ENCODE data around the gene MORC4.
"Not testable (repeated sequence)": the region's sequence is repeated elsewhere in the genome, so short reads cannot be mapped to it uniquely, and the experiment has no call there.

The MORC4 gene

DNA sequence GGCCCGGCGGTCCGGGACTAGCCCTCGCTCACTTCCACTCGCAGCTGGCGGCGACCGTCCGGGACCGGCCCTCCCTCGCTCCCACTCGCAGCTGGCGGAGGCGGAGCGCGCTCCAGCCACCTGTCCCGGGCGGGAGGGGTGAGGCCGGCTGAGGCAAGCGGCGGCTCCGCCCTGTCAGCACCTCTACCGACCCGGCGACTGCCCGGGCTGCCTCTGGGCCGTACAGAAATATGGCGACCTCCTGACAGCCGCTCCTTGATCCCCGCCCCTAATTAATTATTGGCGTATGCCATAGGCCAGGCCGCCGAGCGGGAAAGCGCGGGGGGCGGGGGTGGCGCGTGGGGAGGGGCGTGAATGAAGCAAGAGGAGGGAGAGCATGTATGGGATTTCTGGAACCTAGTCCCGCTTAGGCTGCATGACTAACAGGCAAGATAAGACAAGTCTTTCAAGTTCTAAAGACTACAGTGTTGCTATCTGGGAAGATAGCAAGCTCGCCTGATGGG is at the start of gene MORC4:
Gene MORC4 (minus strand): TSS at position 200 of the 503 bp plus-strand sequence. CDS start 243 bp downstream, outside the sequence.
- peak; percentile 37 to 51 (median 41) for DNase-seq (ENCODE audit: low read depth in 3 of 3)

DNA sequence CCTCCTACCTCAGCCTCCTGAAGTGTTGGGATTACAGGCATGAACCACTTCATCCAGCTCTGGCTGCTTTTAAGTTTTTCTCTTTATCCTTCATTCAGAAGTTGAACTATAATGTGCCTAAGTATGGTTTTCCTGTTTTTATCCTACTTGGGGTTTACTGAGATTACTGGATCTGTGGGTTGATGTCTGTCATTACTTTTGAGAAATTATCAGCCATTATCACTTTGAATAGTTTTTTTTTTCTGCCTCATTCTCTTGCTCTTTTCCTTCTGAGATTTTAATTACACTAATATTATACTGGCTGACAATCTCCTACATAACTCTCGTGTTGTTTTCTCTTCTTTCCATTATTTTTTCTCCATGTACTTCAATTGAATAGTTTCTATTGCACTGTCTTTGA is 47.6 kb upstream of the MORC4 start:
- DNase-seq (ENCODE audit: low read depth in 3 of 3) = no peak

DNA sequence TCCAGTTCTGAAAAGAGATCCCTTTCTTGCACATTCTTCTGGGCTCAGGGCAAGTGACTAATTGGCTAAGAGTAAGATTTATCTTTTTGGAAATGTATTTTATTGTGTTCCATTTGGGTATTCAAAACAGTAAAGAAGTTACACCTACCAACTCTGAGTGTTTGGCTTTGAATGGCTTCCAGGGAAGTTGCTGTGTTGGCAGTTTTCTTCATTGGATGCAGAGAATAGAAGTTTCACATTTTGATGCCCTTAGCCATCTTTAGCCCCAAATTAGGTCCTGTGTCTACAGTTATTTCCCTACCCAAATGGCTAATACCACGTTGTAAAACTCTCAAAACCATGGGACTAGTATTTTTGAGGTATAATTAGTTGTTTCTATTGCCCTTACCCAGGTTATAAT is 29.7 kb upstream of the MORC4 start:
- no peak for DNase-seq (ENCODE audit: low read depth in 3 of 3)

DNA sequence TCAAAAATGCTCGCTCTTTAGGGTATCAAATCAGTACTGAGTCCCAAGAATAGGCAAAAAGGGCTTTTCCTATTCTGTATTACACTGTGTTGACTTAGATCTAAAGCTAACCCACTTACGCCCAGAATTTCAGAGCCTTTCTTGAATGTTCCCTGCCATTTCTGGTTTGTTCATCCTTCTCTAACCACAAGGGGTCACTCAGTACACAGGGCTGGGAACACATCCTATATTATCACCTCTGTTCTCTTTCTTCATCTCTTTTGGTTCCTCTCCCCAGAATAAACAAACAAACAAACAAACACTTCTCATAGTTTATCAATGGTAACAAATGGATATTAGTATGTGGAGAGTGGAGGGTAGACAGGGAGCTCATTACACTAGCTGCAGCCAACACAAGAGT is 25.5 kb upstream of the MORC4 start:
- no peak for DNase-seq (ENCODE audit: low read depth in 3 of 3)

DNA sequence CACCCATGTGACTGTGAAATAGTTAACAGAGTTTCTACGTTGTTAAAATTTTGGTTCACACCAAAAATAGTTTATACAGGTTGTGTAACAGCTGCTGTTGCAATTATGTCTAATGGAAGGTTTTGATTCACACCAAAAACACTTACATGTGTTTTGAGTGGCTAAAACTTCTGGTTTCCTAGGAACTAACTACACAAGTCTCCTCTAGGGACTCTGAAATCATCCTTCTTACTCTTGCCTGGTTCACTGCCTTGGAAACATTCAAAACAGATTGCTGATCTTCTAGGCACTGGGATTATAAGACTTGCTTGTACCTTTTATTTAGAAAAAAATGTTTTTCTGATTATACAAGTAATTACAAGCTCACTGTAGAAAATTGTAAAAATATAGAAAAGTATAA is 14.9 kb upstream of the MORC4 start:
- DNase-seq (ENCODE audit: low read depth in 3 of 3) = no peak

DNA sequence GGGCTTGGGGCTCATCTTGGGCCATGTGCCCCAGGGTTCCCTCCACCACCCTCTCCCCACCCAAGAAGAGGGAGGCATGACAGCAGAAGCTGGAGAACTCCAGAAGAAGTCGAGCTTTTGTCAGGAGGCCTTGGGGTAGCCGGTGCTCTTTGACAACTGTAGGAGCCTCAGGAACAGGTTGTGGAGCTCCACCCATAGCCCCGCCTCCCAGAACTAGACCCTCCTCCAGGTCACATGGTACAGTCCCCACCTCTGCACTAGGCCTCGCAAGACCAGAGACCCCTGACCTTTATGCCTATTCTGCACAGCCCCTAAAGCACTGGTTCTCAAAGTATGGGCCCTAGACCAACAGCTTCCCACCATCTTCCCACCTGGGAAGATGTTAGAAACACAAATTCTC is 8.0 kb upstream of the MORC4 start:
- DNase-seq (ENCODE audit: low read depth in 3 of 3) = no peak

DNA sequence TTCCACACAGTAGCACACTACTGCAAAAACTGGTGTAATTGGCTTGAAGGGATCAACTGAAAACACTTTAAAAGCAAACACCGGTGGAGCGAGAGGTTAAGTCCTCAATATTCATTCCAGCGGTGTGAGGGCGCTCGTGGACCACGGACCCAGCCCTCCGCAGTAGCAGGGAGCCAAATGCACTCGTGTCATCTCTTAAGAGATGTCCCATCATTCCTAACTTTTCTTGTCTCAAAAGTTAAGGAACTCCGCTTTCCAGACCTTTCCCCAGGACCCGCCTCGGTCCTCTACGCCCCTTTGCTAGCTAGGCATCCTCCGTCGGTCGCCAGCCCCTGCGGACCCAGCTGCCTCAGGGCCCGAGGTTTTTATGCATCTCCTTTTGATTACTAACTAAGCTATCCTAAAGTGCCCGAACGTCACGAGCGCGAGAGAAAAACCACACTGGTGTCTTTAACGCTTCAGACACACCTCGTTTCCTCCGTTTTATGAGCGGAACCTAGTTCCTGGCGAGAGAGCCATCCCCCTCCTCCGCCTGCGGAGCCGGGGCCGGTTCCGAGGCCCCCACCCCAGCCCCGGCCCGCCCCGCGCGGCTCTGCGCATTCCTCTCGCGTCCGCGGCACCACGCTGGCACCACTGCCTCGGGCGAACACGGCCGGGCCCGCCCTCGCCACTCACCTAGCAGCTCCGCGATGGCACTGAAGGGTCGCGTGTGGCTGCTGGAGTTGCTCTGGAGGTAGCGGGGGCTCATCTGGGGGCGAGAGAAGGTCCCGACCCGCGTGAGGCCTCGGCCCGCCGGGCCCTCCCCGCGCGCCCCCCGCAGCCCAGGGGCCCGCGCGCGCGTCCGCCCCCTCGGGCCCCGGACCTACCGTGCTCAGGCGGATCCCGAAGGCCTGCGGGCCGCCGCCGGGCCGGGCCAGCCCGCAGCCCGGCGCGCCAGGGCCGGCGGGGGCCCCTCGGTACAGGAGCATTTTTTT is 723 bp downstream of the MORC4 start:
- peak; percentile 16 to 19 (median 19) for DNase-seq (ENCODE audit: low read depth in 3 of 3)

DNA sequence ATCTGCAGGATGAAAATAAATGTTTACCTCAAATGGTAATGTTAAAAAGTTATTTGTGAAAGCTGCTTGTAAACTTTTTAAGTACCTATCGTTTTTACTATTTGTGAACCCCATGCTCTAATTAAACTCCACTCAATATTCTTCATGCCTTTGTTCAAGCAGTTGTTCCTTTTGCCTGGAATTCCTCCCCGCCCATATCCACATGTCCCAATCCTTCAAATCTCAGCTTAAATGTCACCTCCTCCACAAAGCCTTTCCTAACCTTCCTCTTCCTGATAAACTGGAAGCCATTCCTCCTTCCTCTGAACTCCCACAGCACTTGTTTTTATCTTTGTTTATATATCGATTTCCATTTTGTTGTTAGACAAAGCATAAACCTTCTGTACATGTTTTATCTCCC is 2.4 kb downstream of the MORC4 start:
- no peak for DNase-seq (ENCODE audit: low read depth in 3 of 3)

DNA sequence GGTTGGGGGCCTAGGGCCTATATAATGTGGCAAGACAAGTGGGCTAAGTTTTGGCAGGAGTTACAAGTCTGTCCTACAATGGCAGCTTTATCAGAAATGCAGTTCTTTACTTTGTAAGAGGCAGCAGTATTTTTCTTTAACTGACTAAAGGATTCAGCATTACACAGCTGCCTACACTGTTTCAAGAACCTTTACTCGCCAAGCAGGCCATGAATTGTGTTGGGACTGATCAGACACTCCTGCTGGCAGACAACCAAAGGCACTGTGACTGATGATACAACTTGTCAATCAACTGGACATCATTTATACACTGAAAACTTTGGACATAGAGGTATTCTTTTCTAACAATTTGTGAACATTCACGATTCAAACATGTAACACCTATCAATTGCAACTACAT is 4.3 kb downstream of the MORC4 start:
- DNase-seq (ENCODE audit: low read depth in 3 of 3) = no peak

DNA sequence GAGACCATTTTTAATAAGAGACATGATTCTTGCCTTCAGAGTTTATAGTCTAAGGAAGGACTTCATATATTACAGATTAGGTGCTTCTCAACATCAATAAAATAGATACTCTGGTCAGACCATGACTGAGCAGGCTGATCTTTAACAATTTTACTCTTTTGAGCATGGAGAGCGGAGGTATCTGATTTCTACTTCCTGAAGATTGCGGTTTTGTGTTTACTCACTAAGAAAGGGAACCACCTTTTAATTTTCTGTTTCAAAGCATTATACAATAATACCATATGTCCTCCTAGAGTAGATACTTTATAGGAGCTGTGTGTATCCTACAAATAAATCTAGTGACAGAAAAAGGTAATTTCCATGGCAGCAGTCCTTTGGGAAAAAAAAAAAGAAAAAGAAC is 12.5 kb downstream of the MORC4 start:
- no peak for DNase-seq (ENCODE audit: low read depth in 3 of 3)

DNA sequence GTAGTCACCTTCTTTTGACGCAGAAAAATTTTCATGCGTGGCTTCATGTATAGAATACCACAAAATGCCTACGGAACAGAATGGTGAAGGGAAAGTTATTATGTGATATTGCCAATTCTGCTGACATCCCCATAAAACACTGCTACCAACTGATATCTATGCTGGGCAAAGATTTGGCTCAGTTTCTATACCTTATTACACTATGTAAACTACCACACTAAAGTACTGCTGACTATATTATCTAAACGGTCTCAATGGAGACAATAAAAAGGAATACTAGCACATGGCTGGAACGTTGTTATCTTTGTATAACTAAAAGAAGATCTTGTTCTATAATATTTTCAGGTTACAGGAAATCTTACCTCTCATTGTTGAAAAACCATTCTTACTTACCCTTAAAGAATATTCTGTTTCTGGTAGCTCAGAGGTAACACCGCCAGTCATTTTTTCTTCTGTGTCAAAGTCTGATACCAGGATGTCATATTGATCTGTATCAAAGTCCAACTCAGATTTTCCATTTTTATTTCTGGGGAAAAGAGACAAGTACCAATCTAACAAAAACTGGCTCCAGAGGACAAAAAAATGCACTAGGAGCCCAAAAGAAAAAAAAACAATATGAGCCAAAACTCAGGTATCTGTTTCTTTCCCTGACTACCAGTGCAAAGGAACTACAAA is 18.9 kb downstream of the MORC4 start:
- no peak for DNase-seq (ENCODE audit: low read depth in 3 of 3)

DNA sequence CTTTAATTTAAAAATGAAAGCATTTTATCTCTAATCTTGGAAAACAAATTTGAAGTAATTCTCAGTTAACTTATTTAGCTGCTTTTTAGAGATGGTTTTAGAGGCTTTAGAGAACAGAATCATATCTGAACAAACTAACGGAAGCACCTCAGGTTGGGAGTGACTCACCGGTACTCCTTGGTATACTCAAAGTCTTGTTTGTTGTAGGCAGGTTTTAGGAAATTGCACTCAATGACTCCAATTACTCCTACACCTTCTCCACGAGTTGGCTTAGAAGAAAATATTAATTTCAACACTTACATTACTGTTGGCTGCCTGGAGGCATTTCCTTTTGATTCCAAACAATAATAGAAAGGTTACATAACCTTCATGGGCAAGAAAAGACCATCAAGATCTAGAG is 23.6 kb downstream of the MORC4 start:
- DNase-seq (ENCODE audit: low read depth in 3 of 3) = no peak

DNA sequence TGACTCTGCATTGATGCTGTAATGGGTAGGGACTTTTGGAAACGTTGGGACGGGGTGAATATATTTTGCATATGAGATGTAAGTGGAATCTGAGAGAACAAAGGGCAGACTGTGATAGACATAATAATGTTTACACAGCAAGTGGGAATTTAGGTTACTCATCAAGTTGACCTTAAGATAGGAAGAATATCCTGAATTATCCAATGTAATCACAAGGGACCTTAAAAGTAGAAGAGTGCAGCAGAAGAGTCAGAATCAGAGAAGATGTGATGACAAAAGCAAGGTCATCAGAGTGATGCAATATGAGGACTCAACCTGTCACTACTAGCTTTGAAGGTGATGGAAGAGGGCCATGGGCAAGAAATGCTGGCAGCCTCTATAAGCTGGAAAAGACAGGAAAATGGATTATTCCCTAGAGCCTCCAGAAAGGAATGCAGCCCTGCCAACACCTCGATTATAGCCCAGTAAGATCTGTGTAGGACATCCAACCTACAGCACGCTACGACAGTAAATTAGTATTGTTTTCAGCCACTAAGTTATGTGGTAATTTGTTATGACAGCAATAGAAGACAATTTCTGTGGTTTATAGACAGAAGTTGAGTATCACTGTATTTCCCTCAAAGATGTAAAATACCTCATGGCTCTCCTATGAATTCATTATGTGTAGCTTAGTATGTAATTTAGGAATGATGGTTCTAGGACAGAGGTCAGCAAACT is 26.4 kb downstream of the MORC4 start:
- no peak for DNase-seq (ENCODE audit: low read depth in 3 of 3)

DNA sequence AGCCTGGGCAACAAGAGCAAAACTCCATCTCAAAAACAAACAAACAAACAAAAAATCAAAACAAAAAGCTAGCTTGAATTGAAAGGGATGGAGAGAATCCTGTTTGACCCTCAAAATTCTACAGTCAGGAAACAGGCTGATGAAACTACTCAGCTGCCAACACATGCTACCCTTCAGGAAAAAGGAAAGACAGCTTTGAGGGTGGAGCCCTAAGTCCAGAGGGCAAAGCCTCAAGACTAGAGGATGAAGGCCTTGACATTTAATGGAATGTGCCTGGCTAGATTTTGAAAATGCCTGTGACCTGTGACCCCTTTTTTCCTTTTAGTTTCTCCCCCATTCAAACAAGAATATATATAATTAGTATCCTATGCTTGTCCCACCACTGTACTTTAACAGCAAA is 27.1 kb downstream of the MORC4 start:
- DNase-seq (ENCODE audit: low read depth in 3 of 3) = no peak

DNA sequence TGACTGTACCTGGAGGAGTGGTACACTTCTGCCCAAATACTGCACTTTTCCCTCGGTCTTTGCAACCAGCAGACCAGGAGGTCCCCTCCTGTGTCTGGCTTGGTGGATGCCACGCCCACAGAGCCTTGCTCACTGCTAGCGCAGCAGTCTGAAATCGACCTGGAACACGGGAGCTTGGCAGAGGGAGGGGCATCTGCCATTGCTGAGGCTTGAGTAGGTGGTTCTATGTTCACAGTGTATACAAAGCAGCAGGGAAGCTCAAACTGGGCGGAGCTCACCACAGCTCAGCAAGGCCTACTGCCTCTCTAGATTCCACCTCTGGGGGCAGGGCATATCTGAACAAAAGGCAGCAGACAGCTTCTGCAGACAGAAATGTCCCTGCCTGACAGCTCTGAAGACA is 33.5 kb downstream of the MORC4 start:
- DNase-seq (ENCODE audit: low read depth in 3 of 3) = not testable (repeated sequence)

DNA sequence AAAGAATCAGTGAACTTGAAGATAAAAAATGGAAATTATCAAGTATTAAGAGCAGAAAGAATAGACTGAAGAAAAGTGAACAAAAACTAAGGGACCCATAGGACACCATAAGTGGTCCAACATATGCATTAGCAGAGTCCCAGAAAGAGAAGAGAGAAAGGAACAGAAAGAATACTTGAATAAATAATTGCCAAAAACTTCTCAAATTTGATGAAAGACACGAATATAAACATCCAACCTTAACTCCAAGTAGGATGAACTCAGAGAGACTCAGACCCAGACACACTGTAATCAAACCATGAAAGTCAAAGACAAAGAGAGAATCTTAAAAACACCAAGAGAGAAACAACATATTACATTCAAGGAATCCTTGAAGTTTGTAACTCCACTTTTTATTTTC is 35.7 kb downstream of the MORC4 start:
- DNase-seq (ENCODE audit: low read depth in 3 of 3) = no peak

DNA sequence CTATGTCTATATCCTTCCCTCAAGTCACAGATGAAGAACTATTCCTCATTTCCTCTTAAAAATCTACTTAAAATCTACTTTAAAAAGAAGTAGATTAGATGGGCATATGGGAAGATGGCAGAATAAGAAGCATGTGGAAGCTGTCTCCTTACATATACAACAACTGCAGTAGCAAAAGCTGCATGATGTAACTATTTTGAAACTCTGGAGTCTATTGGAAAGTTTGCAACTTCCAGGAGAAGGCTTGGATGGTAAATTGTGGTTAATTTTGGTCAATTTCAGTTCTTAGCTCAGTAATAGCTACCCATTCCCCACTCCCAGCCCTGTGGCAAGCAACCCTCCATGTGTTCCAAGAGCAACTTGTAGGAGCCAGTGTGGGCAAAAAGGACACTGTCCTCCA is 36.9 kb downstream of the MORC4 start:
- DNase-seq (ENCODE audit: low read depth in 3 of 3) = no peak

DNA sequence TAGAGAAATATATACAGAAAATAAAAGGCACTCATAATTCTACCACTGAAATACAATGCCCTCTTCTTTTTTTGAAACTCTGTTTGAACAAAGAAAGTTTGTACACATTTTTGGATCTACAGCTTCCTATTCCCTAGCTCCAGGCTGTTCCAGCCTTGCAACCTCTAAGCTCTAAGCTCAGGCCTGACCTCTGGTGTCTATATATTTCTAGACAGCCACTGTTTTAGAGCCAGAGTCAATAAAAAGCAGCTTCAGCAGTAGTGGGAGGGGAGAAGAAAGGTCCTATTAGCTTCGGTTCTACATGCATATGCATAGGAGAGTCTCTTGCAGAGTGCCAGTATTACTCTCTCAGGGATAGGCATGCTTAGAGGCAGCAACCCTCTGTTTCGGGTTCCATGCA is 40.1 kb downstream of the MORC4 start:
- no peak for DNase-seq (ENCODE audit: low read depth in 3 of 3)

DNA sequence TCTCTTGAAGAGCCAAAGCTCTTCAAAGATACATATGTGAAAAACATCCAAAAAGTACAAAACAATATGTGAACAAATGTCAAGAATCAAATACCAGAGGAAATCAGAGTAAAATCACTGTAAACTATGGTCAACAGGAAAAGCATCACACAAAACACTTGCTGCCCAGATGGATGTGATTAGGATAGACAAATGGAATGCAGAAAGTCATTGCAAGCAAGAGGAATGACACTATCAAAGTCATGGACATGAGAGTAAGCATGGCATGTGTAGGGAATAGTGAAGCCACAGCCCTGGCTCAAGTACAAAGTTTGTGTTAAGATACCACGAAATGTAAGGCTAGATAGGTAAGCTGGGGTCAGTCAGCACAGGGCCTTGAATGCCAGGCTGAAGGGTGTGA is 42.2 kb downstream of the MORC4 start:
- no peak for DNase-seq (ENCODE audit: low read depth in 3 of 3)

DNA sequence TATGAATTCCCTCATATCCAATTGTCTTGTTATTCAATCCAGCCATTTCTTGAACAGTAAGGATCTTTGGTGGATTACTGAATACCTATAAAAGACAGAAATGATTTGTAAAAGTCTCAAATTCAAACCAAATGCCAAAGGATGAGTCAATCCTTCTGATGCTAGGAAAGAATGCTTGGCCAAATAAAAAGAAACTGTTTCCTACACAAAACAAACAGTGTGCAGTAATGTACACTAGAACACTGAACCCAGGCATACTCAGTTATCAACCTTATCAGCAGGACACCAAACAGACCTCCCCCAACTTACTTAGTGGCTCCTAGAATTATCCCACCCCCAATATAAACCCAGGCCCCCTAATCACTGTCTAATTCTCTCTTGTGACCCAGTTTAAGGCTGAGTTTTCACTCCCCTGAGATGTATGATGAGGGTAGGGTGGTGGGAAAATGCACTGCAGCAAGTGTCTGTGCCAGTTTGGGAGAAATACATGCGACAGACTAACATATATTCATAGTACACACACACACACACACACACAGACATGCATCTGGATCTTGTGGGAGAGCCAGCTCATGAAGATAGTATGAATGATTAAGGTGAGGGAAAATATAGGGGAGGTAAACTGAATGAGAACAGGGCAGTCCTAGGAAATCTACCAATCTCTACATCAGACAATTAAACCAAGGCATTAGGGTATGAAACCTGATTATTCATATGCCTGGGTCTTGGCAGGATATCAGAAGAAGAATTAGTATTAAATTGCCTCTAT is 44.8 kb downstream of the MORC4 start:
- DNase-seq (ENCODE audit: low read depth in 3 of 3) = no peak

DNA sequence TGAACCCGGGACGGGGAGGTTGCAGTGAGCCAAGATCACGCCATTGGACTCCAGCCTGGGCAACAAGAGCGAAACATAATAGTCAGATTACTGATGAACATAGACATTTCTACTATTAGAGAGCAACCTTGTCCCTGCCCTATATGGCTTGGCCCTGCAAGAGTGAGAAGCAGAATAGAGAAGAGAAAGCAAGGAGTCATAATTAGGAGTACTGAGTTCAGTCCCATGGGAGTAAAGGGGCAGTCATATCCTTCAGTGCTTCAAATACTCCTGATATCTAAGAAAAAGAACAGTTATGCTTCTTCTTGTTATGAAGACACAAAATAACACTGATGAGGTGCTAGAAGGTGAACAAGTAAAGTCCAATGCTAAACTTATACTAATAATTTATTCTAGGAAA is 46.0 kb downstream of the MORC4 start:
- DNase-seq (ENCODE audit: low read depth in 3 of 3) = no peak

DNA sequence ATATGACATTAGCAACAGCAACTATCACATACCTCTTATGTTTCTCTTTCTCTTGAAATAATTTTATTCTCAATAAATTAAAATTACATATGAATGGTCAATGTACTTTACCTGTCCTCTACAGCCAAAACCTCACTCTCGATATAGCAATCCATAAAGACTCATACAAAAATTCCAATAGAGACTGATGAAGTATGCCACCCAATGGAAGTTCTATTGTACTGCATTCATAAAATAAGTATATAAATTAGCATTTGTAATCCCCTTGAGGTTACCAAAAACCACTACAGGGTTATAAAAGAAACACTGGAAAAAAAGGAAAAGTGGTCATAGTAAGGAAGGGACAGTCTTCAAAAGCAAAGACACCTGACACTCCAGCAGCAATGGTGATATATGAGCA is 47.0 kb downstream of the MORC4 start:
- no peak for DNase-seq (ENCODE audit: low read depth in 3 of 3)

Data from stimulated activated CD4-positive, alpha-beta T cell treated with anti-CD3 and anti-CD28 coated beads, TNF-alpha, amount 100 ng/mL, for 4 hours (primary cell).